ENCODE data around the gene SRPX. TPM values are rescaled to one million over a fixed set of nuclear protein-coding genes. Genes with fewer than 3 reads are reported as not detected.

Gene SRPX
- polyA plus RNA-seq, 4 donors: 11.7 to 92.1 (median 24.1) TPM

- DNase-seq (ENCODE audit: low read depth in 4 of 4, low spot score in 3 of 4): no peak
Measured at GRCh38 chrX:38211891-38212635, 8.6 kb downstream of the SRPX start.

- no peak for DNase-seq (ENCODE audit: low read depth in 4 of 4, low spot score in 3 of 4)
Measured at GRCh38 chrX:38206542-38206941, 14.1 kb downstream of the SRPX start.

- DNase-seq (ENCODE audit: low read depth in 4 of 4, low spot score in 3 of 4): no peak
Measured at GRCh38 chrX:38206036-38206435, 14.6 kb downstream of the SRPX start.

- DNase-seq (ENCODE audit: low read depth in 4 of 4, low spot score in 3 of 4): no peak
Measured at GRCh38 chrX:38205039-38205438, 15.6 kb downstream of the SRPX start.

- DNase-seq (ENCODE audit: low read depth in 4 of 4, low spot score in 3 of 4): no peak
Measured at GRCh38 chrX:38192007-38192810, 28.5 kb downstream of the SRPX start.

- no peak for DNase-seq (ENCODE audit: low read depth in 4 of 4, low spot score in 3 of 4)
Measured at GRCh38 chrX:38189431-38190250, 31.0 kb downstream of the SRPX start.

- DNase-seq (ENCODE audit: low read depth in 4 of 4, low spot score in 3 of 4): no peak
Measured at GRCh38 chrX:38183596-38183995, 37.1 kb downstream of the SRPX start.

GRCh38 chrX:38181357-38181756, 39.3 kb downstream of the SRPX start:
- DNase-seq (ENCODE audit: low read depth in 4 of 4, low spot score in 3 of 4): no peak

GRCh38 chrX:38178396-38178795, 42.3 kb downstream of the SRPX start:
- DNase-seq (ENCODE audit: low read depth in 4 of 4, low spot score in 3 of 4): no peak

- DNase-seq (ENCODE audit: low read depth in 4 of 4, low spot score in 3 of 4): no peak
Measured at GRCh38 chrX:38175139-38175538, 45.5 kb downstream of the SRPX start.

GRCh38 chrX:38172596-38172995, 48.1 kb downstream of the SRPX start:
- no peak for DNase-seq (ENCODE audit: low read depth in 4 of 4, low spot score in 3 of 4)

GRCh38 chrX:38170556-38170955, 50.1 kb downstream of the SRPX start:
- no peak for DNase-seq (ENCODE audit: low read depth in 4 of 4, low spot score in 3 of 4)

GRCh38 chrX:38166478-38167083, 54.1 kb downstream of the SRPX start:
- DNase-seq (ENCODE audit: low read depth in 4 of 4, low spot score in 3 of 4): peak in 1 of 4 donors; percentile 9

GRCh38 chrX:38165023-38165422, 55.6 kb downstream of the SRPX start:
- no peak for DNase-seq (ENCODE audit: low read depth in 4 of 4, low spot score in 3 of 4)

GRCh38 chrX:38163193-38163592, 57.5 kb downstream of the SRPX start:
- DNase-seq (ENCODE audit: low read depth in 4 of 4, low spot score in 3 of 4): no peak

- DNase-seq (ENCODE audit: low read depth in 4 of 4, low spot score in 3 of 4): no peak
Measured at GRCh38 chrX:38156838-38157237, 63.8 kb downstream of the SRPX start.

- DNase-seq (ENCODE audit: low read depth in 4 of 4, low spot score in 3 of 4): no peak
Measured at GRCh38 chrX:38154818-38155217, 65.9 kb downstream of the SRPX start.

GRCh38 chrX:38154340-38154739, 66.3 kb downstream of the SRPX start:
- DNase-seq (ENCODE audit: low read depth in 4 of 4, low spot score in 3 of 4): no peak

GRCh38 chrX:38151441-38151840, 69.2 kb downstream of the SRPX start:
- no peak for DNase-seq (ENCODE audit: low read depth in 4 of 4, low spot score in 3 of 4)

- no peak for DNase-seq (ENCODE audit: low read depth in 4 of 4, low spot score in 3 of 4)
Measured at GRCh38 chrX:38150993-38151392, 69.7 kb downstream of the SRPX start.

- no peak for DNase-seq (ENCODE audit: low read depth in 4 of 4, low spot score in 3 of 4)
Measured at GRCh38 chrX:38149016-38149415, 71.7 kb downstream of the SRPX start.
